Measurements from ENCODE around the gene CAMK2N2.

The CAMK2N2 gene

GRCh38 chr3:184233127-184233843, 28.1 kb downstream of the CAMK2N2 start:
- no peak for TF ChIP-seq CTCF (IDR thresholded peaks at IDR 0.05; ENCODE audit: low read depth, low read length)
- DNase-seq (ENCODE audit: extremely low read depth, low read depth) = no peak

DNA sequence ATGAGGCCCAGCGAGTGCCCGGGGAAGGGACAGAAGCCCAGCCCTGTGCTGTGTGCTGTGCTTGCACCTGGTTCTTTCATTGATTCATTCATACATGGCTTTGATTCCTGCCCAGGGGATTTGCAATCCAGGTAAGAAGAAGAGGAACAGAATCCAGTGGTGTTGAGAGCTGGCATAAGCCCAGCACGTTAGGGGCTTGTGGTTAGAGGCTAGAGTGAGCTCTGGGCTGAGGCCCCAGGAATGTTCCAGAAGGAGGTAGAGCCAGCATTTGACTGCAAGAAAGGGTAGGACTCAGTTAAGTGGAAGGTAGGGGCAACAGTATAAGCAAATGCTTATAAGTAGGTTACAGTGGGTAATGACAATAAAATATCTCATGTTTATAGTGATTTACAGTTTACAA, 29.7 kb downstream of the CAMK2N2 start:
- TF ChIP-seq CTCF (IDR thresholded peaks at IDR 0.05; ENCODE audit: low read depth, low read length) = no peak
- no peak for DNase-seq (ENCODE audit: extremely low read depth, low read depth)

DNA sequence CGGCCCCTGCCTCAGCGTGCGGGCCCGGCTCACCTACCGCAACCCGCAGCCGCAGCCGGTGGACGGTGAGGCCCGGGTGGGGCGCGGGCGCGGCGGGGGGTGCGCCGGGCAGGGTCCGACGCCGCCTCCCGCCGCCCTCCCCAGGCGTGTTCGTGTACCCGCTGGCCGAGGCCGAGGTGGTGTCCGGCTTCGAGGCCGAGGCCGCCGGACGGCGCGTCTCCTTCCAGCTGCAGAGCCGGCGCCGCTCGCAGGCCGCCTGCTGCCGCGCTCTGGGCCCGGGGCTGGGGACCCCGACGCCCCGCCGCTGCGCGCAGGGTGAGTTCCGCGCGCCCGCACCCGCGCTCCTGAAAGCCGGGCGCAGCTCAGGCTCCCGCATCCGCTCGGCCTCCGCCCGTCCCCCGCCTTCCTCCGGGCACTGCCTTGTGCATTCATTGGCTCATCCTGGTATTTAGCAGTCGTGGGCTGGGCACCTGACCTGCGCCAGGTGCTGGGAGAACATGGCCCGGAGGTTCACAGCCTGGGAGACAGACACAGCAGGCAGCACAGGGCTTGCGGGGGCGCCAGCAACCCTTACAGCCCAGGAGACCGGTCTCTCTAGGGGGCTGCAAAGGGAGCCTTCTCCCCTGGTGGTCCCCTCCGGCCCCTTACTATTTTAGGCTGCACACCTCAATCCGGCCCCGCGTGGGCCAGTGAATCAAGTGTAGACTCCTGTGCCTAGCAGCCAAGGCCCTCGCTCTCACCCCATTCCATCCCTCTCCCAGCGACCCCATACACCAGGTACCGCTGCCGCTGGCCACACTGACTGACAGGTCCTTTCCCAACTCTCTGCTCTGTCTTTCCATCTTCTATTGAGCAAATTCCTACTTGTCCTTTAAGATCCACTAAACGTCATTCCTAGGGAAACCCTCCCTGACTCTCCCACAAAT, 30.5 kb downstream of the CAMK2N2 start:
- TF ChIP-seq CTCF (IDR thresholded peaks at IDR 0.05; ENCODE audit: low read depth, low read length) = no peak
- no peak for DNase-seq (ENCODE audit: extremely low read depth, low read depth)

GRCh38 chr3:184230081-184230602, 31.2 kb downstream of the CAMK2N2 start:
- no peak for DNase-seq (ENCODE audit: extremely low read depth, low read depth)
- TF ChIP-seq CTCF (IDR thresholded peaks at IDR 0.05; ENCODE audit: low read depth, low read length) = no peak

DNA sequence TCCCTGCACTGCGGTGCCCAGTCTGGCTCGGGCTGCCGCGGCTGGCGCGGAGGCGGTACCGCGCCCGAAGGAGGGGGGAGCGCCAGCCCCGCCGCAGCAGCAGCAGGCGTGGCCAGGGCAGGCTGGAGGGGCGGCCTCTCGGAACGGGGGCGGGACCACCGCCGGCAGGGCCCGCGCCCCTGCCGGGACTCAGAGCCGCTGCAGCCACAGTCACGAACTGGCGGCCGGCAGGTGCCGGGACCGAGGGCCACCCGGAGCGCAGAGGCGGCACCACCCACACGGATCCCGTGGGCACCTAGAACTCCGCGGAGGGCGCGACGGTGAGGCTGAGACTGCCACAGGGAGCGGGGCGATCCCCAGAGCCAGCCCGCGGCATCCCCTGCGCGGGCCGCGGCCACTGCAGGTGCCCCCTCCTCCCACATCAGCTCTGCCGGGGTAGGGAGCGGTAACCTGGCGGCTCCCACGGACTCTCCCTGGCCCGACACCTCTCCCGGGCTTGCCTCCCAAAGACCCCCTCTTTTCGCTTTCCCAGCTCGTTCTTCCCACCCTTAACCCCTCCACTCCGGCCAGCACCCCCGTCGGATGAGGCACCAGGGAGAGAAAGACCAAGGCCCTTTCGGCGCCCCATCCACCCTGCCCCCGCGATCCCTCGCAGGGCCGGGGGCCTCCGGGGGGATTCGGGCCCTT, 31.8 kb downstream of the CAMK2N2 start, which contains the start of gene VWA5B2:
Gene VWA5B2 (plus strand): TSS at position 192 of the 687 bp plus-strand sequence. CDS start 944 bp downstream, outside the sequence.
- DNase-seq (ENCODE audit: extremely low read depth, low read depth) = no peak
- TF ChIP-seq CTCF (IDR thresholded peaks at IDR 0.05; ENCODE audit: low read depth, low read length) = no peak; the same call in 1 of the 2 replicates

- DNase-seq (ENCODE audit: extremely low read depth, low read depth) = no peak
Observed at GRCh38 chr3:184228376-184229137, 32.8 kb downstream of the CAMK2N2 start.

More at GRCh38 chr3:184228376-184229137, 32.8 kb downstream of the CAMK2N2 start:
- TF ChIP-seq CTCF (IDR thresholded peaks at IDR 0.05; ENCODE audit: low read depth, low read length) = no peak
